MM.1S (cell line): Measurements from ENCODE around the gene USP47.

ENCODE experiments used
- DNase-seq: peaks from one replicate; pipeline ENCODE4 v3.0.0-alpha.2; 2015
- H2AFZ ChIP-seq: fragments of 300-600 bp; sonication (generic); 2 replicates; pipeline ENCODE4 v1.6.0; 2016; ENCODE audit warnings: antibody characterized with exemption, low read length
- H3F3A ChIP-seq: fragments of 300-600 bp; sonication (generic); 2 replicates; pipeline ENCODE4 v1.6.1; 2016; ENCODE audit warnings: mild to moderate bottlenecking, antibody characterized with exemption, low read length, moderate library complexity, mixed read lengths; ENCODE audit not compliant: insufficient read depth
- H3K27ac ChIP-seq: fragments of 300-600 bp; sonication (generic); 2 replicates; pipeline ENCODE4 v1.5.1; 2016; ENCODE audit warnings: mild to moderate bottlenecking, low read length
- H3K27me3 ChIP-seq: fragments of 300-600 bp; sonication (generic); replicated peaks from 2 replicates; pipeline ENCODE4 v1.6.0; 2016; ENCODE audit warnings: low read length; ENCODE audit not compliant: insufficient read depth
- H3K36me3 ChIP-seq: fragments of 300-600 bp; sonication (generic); replicated peaks from 2 replicates; pipeline ENCODE4 v1.6.1; 2016; ENCODE audit warnings: mild to moderate bottlenecking, low read length, mixed read lengths; ENCODE audit not compliant: insufficient read depth
- H3K4me1 ChIP-seq: fragments of 300-600 bp; sonication (generic); 2 replicates; pipeline ENCODE4 v1.6.1; 2016; ENCODE audit warnings: low read length, mixed read lengths
- H3K4me2 ChIP-seq: fragments of 300-600 bp; sonication (generic); 2 replicates; pipeline ENCODE4 v1.6.0; 2016; ENCODE audit warnings: low read depth, low read length
- H3K4me3 ChIP-seq: fragments of 300-600 bp; sonication (generic); 2 replicates; pipeline ENCODE4 v1.5.1; 2016; ENCODE audit warnings: low read length, mixed read lengths
- H3K79me2 ChIP-seq: fragments of 300-600 bp; sonication (generic); 2 replicates; pipeline ENCODE4 v1.6.1; 2016; ENCODE audit warnings: mixed run types, low read length, mixed read lengths
- H3K9ac ChIP-seq: fragments of 300-600 bp; sonication (generic); 2 replicates; pipeline ENCODE4 v1.6.1; 2016; ENCODE audit warnings: low read length, mixed read lengths
- H3K9me2 ChIP-seq: fragments of 300-600 bp; sonication (generic); replicated peaks from 2 replicates; pipeline ENCODE4 v1.6.1; 2016; ENCODE audit warnings: mild to moderate bottlenecking, low read length, mixed read lengths; ENCODE audit not compliant: insufficient read depth
- H3K9me3 ChIP-seq: fragments of 300-600 bp; sonication (generic); replicated peaks from 2 replicates; pipeline ENCODE4 v1.6.1; 2016; ENCODE audit warnings: mild to moderate bottlenecking, low read length, mixed read lengths; ENCODE audit not compliant: insufficient read depth
- H4K20me1 ChIP-seq: fragments of 300-600 bp; sonication (generic); 2 replicates; pipeline ENCODE4 v1.6.1; 2016; ENCODE audit warnings: mild to moderate bottlenecking, low read length, moderate library complexity, mixed read lengths; ENCODE audit not compliant: insufficient read depth
- EZH2 ChIP-seq: fragments of 300-600 bp; sonication (generic); optimal IDR thresholded peaks from 2 replicates; pipeline ENCODE3; 2017; ENCODE audit warnings: low read depth, mild to moderate bottlenecking, antibody characterized with exemption, low read length, mixed read lengths
- EZH2phosphoT487 ChIP-seq: fragments of 300-600 bp; sonication (generic); IDR thresholded peaks from 2 replicates; pipeline ENCODE4 v1.6.1; 2018; ENCODE audit warnings: antibody characterized with exemption, low read length
- TF ChIP-seq, protein P1 (sequence below): fragments of 300-600 bp; sonication (generic); IDR thresholded peaks from 2 replicates; pipeline ENCODE4 v1.5.1; 2016; ENCODE audit warnings: antibody characterized with exemption, low read length, mixed read lengths

The USP47 gene

DNA sequence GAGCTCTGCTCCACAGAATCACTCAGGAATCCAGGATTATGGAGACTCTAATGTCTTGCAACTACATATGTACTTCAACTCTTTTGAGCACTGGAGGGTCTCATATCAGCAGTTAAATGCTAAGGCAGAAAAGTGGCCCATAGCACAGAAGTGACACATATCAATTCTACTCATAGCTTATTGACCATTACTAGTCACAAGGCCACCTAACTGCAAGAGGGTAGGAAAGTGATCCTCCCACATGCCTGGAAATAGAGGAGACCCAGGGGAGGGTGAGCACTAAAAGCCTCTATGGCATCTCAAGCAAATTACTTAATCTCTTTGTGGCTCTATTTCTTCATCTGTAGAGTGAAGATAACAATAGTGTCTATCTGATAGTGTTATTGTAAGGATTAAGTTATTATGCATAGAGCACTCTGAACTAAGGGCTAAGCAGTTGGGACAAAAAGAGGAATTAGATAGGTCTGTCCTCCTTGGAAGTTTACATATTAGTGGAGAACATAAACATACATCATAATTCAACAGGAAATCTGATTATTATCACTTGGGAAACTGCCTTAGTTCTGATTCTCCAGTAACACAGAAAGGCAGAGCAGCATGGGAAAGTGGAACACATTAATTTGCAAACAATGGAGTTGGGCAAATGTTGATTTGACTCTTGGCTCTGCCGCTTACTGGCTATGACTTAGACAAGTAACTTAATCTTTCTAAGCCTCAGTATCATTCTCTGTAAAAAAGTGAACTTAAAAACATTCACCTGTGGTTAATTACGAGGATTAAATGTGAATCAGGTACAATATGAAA lies 25.1 kb upstream of the USP47 start:
- DNase-seq = no peak
- H3K36me3 ChIP-seq = no peaks in the 10 kb centered on the region
- H3K4me3 ChIP-seq = no peak overlapping the region
- H2AFZ ChIP-seq = no peak overlapping the region
- H3K27me3 ChIP-seq = no peaks in the 10 kb centered on the region
- no peak overlapping the region for H3K4me2 ChIP-seq
- H3K4me1 ChIP-seq = peaks cover 4% of the 10 kb centered on the region; the same call in 1 of the 2 replicates
- H3K79me2 ChIP-seq = no peaks in the 10 kb centered on the region
- TF ChIP-seq, protein P1, sequence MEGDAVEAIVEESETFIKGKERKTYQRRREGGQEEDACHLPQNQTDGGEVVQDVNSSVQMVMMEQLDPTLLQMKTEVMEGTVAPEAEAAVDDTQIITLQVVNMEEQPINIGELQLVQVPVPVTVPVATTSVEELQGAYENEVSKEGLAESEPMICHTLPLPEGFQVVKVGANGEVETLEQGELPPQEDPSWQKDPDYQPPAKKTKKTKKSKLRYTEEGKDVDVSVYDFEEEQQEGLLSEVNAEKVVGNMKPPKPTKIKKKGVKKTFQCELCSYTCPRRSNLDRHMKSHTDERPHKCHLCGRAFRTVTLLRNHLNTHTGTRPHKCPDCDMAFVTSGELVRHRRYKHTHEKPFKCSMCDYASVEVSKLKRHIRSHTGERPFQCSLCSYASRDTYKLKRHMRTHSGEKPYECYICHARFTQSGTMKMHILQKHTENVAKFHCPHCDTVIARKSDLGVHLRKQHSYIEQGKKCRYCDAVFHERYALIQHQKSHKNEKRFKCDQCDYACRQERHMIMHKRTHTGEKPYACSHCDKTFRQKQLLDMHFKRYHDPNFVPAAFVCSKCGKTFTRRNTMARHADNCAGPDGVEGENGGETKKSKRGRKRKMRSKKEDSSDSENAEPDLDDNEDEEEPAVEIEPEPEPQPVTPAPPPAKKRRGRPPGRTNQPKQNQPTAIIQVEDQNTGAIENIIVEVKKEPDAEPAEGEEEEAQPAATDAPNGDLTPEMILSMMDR = no peak
- no peak for TF ChIP-seq EZH2
- no peak for TF ChIP-seq EZH2phosphoT487
- no peaks in the 10 kb centered on the region for H4K20me1 ChIP-seq
- no peak overlapping the region for H3K27ac ChIP-seq
- H3K9me3 ChIP-seq = no peaks in the 10 kb centered on the region
- no peak overlapping the region for H3K9ac ChIP-seq
- no peaks in the 10 kb centered on the region for H3K9me2 ChIP-seq
- no peaks in the 10 kb centered on the region for H3F3A ChIP-seq

DNA sequence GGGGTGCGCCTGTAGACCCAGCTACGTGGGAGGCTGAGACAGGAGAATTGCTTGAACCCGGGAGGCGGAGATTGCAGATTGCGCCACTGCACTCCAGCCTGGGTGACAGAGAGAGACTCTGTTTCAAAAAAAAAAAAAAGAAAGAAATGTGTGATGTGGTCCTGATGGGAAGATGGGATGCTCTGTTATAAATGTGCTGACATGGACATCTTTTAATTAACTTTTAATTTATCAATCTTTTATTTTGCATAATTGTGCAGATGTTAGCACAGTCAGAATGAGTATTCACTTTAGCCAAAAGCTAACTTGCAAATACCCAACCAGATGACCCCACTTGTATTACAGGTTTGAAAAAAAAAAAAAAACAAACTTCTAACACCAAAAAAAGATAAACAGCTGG lies 23.8 kb upstream of the USP47 start:
- no peak overlapping the region for H3K9ac ChIP-seq
- no peaks in the 10 kb centered on the region for H4K20me1 ChIP-seq
- no peak overlapping the region for H2AFZ ChIP-seq
- DNase-seq = no peak
- no peaks in the 10 kb centered on the region for H3K9me2 ChIP-seq
- no peaks in the 10 kb centered on the region for H3K79me2 ChIP-seq
- H3K4me1 ChIP-seq = peaks cover 4% of the 10 kb centered on the region; the same call in 1 of the 2 replicates
- H3F3A ChIP-seq = no peaks in the 10 kb centered on the region
- no peak overlapping the region for H3K27ac ChIP-seq
- TF ChIP-seq EZH2 (no peak), EZH2phosphoT487 (no peak)
- TF ChIP-seq, protein P1 = no peak
- no peak overlapping the region for H3K4me3 ChIP-seq
- no peak overlapping the region for H3K4me2 ChIP-seq
- H3K36me3 ChIP-seq = no peaks in the 10 kb centered on the region
- no peaks in the 10 kb centered on the region for H3K27me3 ChIP-seq
- H3K9me3 ChIP-seq = no peaks in the 10 kb centered on the region

DNA sequence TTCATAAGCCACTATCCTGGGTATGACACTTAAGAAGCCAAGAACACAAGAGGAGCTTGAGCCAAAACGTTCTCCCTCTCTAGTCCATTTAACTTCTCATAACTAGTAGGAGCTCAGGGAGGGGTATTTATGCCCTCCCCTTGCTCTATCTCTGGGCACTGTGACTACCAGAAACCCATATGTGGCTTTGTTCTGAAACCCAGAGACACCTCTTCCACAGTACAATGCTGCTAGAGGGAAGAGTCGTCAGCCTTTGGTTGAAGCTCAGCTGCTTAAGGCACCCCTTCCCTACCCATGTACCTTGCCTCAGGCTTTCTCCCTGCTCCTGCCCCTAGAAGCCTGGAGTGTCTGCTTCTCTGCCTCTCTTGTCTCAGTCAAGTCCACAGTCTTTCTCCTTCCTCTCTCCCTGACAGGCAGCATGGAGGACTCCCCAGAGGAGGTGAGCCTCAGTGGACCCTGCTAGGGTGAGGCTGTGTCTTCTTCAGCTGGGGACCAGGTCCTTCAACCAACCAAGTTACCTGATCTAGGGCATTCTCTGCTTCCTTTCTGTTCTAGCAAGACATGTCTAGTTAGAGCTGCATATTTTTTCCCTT lies 23.1 kb upstream of the USP47 start:
- H2AFZ ChIP-seq = no peak overlapping the region

More for the DNA sequence above, 23.1 kb upstream of the USP47 start:
- Histone ChIP-seq H3K4me2 (no peak overlapping the region), H3K36me3 (no peaks in the 10 kb centered on the region), H3K9me3 (no peaks in the 10 kb centered on the region), H3K4me3 (no peak overlapping the region), H3K9me2 (no peaks in the 10 kb centered on the region), H3K4me1 (peaks cover 4% of the 10 kb centered on the region; the same call in 1 of the 2 replicates), H3K27ac (no peak overlapping the region), H3K79me2 (no peaks in the 10 kb centered on the region), H3F3A (no peaks in the 10 kb centered on the region), H4K20me1 (no peaks in the 10 kb centered on the region), H3K9ac (no peak overlapping the region), H3K27me3 (no peaks in the 10 kb centered on the region)
- DNase-seq = no peak
- TF ChIP-seq EZH2phosphoT487 (no peak), EZH2 (no peak)
- TF ChIP-seq, protein P1 = no peak
